ENCODE measurements around the gene SYK. TPM values are rescaled to one million over a fixed set of nuclear protein-coding genes. Genes with fewer than 3 reads are reported as not detected.
"Not testable (repeated sequence)": the region's sequence is repeated elsewhere in the genome, so short reads cannot be mapped to it uniquely, and the experiment has no call there.

Gene SYK
- total RNA-seq, 1 donor from 2014 or later = 88.9 TPM

DNA sequence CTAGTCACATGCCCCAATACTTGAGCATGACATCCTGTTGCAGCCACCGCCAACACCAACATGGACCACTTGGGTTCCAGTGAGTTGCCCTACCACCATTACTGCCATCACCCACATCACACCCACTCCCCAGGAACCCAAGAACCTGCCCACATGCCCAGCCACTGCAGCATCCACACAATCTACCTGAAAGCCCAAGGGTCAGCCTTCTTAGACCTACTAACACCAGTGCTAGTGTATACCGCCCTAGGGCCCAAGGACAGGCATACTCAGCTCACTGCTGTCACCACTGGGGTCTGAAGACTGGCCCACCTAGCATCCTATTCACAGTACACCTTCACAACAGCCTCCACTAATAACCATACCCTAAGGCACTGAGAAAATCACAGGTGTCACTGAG, 82.0 kb downstream of the SYK start:
- intact Hi-C loops (cut with DNase I) = no loop called here

DNA sequence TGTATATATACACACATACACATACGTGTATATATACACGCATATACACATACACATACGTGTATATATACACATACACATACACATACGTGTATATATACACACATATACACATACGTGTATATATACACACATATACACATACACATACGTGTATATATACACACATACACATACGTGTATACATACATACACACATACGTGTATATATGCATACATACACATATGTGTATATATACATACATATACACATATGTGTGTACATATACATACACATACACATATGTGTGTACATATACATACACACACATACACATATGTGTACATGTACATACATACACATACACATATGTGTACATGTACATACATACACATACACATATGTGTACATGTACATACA, 82.6 kb downstream of the SYK start:
- Histone ChIP-seq H3K4me3 (no peak overlapping the region), H3K9me3 (no peaks in the 10 kb centered on the region), H3K4me1 (no peaks in the 10 kb centered on the region), H3K27me3 (ENCODE audit: low read depth) (no peaks in the 10 kb centered on the region), H3K36me3 (peaks cover 42% of the 10 kb centered on the region), H3K27ac (no peak overlapping the region)
- intact Hi-C loops (cut with DNase I) = no loop called here
- no peak for DNase-seq
- TF ChIP-seq, protein P1, sequence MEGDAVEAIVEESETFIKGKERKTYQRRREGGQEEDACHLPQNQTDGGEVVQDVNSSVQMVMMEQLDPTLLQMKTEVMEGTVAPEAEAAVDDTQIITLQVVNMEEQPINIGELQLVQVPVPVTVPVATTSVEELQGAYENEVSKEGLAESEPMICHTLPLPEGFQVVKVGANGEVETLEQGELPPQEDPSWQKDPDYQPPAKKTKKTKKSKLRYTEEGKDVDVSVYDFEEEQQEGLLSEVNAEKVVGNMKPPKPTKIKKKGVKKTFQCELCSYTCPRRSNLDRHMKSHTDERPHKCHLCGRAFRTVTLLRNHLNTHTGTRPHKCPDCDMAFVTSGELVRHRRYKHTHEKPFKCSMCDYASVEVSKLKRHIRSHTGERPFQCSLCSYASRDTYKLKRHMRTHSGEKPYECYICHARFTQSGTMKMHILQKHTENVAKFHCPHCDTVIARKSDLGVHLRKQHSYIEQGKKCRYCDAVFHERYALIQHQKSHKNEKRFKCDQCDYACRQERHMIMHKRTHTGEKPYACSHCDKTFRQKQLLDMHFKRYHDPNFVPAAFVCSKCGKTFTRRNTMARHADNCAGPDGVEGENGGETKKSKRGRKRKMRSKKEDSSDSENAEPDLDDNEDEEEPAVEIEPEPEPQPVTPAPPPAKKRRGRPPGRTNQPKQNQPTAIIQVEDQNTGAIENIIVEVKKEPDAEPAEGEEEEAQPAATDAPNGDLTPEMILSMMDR (IDR thresholded peaks at IDR 0.05) = no peak
- ATAC-seq = no peak

More for the DNA sequence above, 82.0 kb downstream of the SYK start:
- TF ChIP-seq, protein P1 (IDR thresholded peaks at IDR 0.05) = no peak
- no peak overlapping the region for H3K27ac ChIP-seq
- H3K27me3 ChIP-seq (ENCODE audit: low read depth) = no peaks in the 10 kb centered on the region
- DNase-seq (no peak), ATAC-seq (no peak)
- peaks cover 42% of the 10 kb centered on the region for H3K36me3 ChIP-seq
- H3K9me3 ChIP-seq = no peaks in the 10 kb centered on the region
- H3K4me1 ChIP-seq = no peaks in the 10 kb centered on the region
- H3K4me3 ChIP-seq = no peak overlapping the region

DNA sequence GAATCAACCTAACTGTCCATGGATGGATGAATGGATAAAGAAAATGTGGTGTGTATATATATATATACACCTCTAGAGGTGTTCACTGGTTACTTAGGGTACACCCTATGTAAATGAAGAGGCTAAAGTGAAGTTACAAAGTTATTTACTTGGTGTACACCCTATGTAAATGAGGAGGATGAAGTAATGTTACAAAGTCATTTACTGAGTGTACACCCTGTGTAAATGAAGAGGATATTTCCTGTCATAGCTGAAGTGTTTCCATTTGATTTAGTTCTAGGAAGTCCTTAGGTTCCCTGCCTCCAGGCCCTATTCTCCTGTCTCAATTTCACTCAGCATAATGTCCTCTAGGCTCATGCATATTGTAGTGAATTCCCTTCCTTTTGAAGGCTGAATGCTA, 85.2 kb downstream of the SYK start:
- intact Hi-C loops (cut with DNase I); H3K9me3 ChIP-seq; H3K4me1 ChIP-seq; H3K4me3 ChIP-seq; ATAC-seq; DNase-seq; H3K27ac ChIP-seq; H3K27me3 ChIP-seq (ENCODE audit: low read depth): not testable (repeated sequence)
- peaks cover 43% of the 10 kb centered on the region for H3K36me3 ChIP-seq

DNA sequence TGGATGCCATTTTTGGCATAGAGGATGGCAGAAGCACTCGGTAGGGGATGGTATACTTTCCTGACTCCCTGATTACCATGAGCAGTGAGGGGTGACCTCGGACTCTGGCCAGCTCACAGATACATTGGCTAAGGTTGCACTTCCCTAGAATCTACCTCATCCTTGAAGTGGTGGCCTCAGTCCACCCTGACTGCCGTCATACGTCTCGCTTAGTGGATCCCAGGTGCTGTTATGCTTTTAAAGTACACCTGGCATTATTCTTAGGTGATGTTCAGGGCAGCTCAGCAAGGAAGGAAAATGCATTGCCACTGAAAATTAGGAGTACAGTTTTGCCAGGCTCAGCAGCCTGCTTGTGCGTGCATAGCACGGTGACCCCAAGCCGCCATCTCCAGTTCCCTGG, 87.3 kb downstream of the SYK start:
- Histone ChIP-seq H3K4me1 (no peaks in the 10 kb centered on the region), H3K4me3 (no peak overlapping the region), H3K36me3 (peaks cover 46% of the 10 kb centered on the region), H3K9me3 (no peaks in the 10 kb centered on the region), H3K27ac (no peak overlapping the region), H3K27me3 (ENCODE audit: low read depth) (no peaks in the 10 kb centered on the region)
- ATAC-seq = no peak
- no peak for DNase-seq
- intact Hi-C loops (cut with DNase I) = no loop called here
- TF ChIP-seq, protein P1 (IDR thresholded peaks at IDR 0.05) = no peak

DNA sequence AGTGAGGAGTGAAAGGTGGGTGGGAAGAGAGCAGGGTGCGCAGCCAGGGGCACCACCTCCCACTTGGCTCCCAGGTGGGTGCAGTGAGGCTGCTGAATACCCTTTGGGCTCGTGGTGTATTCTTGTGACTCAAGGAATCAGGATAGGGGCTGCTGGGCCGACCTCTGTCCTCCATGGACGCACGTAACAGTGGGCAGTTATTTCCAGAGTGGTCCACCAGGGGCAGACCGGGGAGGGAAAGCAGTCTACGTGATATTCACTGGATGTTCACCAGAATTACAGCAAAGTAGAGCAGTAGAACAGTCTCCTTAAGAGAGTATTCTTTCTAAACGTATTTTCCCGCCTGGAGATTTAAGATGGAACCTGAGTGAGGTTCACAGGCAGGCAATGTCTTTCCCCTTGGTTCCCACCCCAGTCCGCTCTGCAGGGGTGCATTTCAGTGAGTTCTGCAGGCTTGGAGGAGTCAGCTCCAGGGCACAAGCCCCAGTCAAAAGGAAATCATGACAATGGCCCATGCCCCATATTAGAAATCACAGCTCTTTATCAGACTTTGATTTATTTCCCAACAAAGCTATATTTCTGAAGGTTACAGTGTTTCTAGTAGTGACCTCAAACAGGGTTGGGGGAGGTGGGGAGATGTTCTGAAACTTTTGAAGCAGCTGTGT, 88.7 kb downstream of the SYK start:
- no peak overlapping the region for H3K27ac ChIP-seq
- peaks cover 51% of the 10 kb centered on the region for H3K36me3 ChIP-seq

More for the DNA sequence above, 88.7 kb downstream of the SYK start:
- no peak overlapping the region for H3K4me3 ChIP-seq
- H3K4me1 ChIP-seq = no peaks in the 10 kb centered on the region
- intact Hi-C loops (cut with DNase I) = no loop called here
- no peaks in the 10 kb centered on the region for H3K27me3 ChIP-seq (ENCODE audit: low read depth)
- TF ChIP-seq, protein P1 (IDR thresholded peaks at IDR 0.05) = no peak
- ATAC-seq = no peak
- no peaks in the 10 kb centered on the region for H3K9me3 ChIP-seq
- no peak for DNase-seq
